ENCODE measurements around the gene CPNE4. TPM values are rescaled to one million over a fixed set of nuclear protein-coding genes. Genes with fewer than 3 reads are reported as not detected.

CPNE4 gene
- total and polyA plus RNA-seq, 2 donors from 2014 or later, result 0.79 to 1.2 TPM

- Histone ChIP-seq H3K27ac (ENCODE audit: low read depth in 2 of 2, low read length in 2 of 2) (no peak overlapping the region), H3K36me3 (ENCODE audit: control insufficient read depth in 2 of 3, insufficient read depth in 3 of 3, low read length in 3 of 3) (no peaks in the 10 kb centered on the region), H3K27me3 (ENCODE audit: control insufficient read depth, insufficient read depth, low read length) (no peaks in the 10 kb centered on the region), H3K4me3 (ENCODE audit: low read length in 3 of 3) (no peak overlapping the region), H3K4me1 (ENCODE audit: control insufficient read depth in 2 of 3, insufficient read depth in 2 of 3, low read depth in 1 of 3, low read length in 3 of 3) (no peaks in the 10 kb centered on the region), H3K9ac (ENCODE audit: low read length in 3 of 3) (no peak overlapping the region), H3K9me3 (ENCODE audit: control insufficient read depth in 2 of 3, insufficient read depth in 1 of 3, low read length in 3 of 3) (no peaks in the 10 kb centered on the region)
- intact Hi-C loops (cut with DNase I), result no loop called here
- no peak for FAIRE-seq
- DNase-seq, result no peak
- TF ChIP-seq, protein P1, sequence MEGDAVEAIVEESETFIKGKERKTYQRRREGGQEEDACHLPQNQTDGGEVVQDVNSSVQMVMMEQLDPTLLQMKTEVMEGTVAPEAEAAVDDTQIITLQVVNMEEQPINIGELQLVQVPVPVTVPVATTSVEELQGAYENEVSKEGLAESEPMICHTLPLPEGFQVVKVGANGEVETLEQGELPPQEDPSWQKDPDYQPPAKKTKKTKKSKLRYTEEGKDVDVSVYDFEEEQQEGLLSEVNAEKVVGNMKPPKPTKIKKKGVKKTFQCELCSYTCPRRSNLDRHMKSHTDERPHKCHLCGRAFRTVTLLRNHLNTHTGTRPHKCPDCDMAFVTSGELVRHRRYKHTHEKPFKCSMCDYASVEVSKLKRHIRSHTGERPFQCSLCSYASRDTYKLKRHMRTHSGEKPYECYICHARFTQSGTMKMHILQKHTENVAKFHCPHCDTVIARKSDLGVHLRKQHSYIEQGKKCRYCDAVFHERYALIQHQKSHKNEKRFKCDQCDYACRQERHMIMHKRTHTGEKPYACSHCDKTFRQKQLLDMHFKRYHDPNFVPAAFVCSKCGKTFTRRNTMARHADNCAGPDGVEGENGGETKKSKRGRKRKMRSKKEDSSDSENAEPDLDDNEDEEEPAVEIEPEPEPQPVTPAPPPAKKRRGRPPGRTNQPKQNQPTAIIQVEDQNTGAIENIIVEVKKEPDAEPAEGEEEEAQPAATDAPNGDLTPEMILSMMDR (IDR thresholded peaks at IDR 0.05; ENCODE audit: borderline replicate concordance, extremely low read depth, insufficient read depth), result no peak
These were observed 424.6 kb downstream of the CPNE4 start for GRCh38 chr3:131610174-131610573.

DNA sequence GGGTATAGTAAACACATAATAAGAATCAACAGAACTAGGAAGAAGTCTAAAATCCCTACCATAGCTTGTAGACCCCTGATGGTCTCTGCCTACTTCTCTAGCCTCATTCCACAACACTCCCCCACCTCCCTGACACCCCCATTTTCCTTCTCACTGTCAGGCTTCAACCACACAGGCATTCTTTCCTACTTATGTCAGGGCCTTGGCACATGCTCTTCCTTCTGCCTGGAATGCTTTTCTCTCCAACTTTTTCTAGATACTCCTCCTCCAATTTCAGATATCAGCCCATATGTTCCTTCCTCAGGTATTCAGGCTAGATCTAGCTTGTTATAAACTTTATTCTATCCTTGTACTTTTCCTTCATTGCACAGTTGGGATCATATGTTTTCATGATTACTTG is 426.1 kb downstream of the CPNE4 start:
- FAIRE-seq (no peak), DNase-seq (no peak)
- Histone ChIP-seq H3K4me3 (ENCODE audit: low read length in 3 of 3) (no peak overlapping the region), H3K36me3 (ENCODE audit: control insufficient read depth in 2 of 3, insufficient read depth in 3 of 3, low read length in 3 of 3) (no peaks in the 10 kb centered on the region), H3K4me1 (ENCODE audit: control insufficient read depth in 2 of 3, insufficient read depth in 2 of 3, low read depth in 1 of 3, low read length in 3 of 3) (no peaks in the 10 kb centered on the region), H3K9ac (ENCODE audit: low read length in 3 of 3) (no peak overlapping the region), H3K27ac (ENCODE audit: low read depth in 2 of 2, low read length in 2 of 2) (no peak overlapping the region), H3K27me3 (ENCODE audit: control insufficient read depth, insufficient read depth, low read length) (no peaks in the 10 kb centered on the region), H3K9me3 (ENCODE audit: control insufficient read depth in 2 of 3, insufficient read depth in 1 of 3, low read length in 3 of 3) (no peaks in the 10 kb centered on the region)
- intact Hi-C loops (cut with DNase I), result no loop called here
- TF ChIP-seq, protein P1 (IDR thresholded peaks at IDR 0.05; ENCODE audit: borderline replicate concordance, extremely low read depth, insufficient read depth), result no peak

- H3K9me3 ChIP-seq (ENCODE audit: control insufficient read depth in 2 of 3, insufficient read depth in 1 of 3, low read length in 3 of 3), result no peaks in the 10 kb centered on the region
- H3K27ac ChIP-seq (ENCODE audit: low read depth in 2 of 2, low read length in 2 of 2), result no peak overlapping the region
- no peak overlapping the region for H3K4me3 ChIP-seq (ENCODE audit: low read length in 3 of 3)
- H3K4me1 ChIP-seq (ENCODE audit: control insufficient read depth in 2 of 3, insufficient read depth in 2 of 3, low read depth in 1 of 3, low read length in 3 of 3), result no peaks in the 10 kb centered on the region
- no peak overlapping the region for H3K9ac ChIP-seq (ENCODE audit: low read length in 3 of 3)
- DNase-seq (no peak), FAIRE-seq (no peak)
- H3K27me3 ChIP-seq (ENCODE audit: control insufficient read depth, insufficient read depth, low read length), result no peaks in the 10 kb centered on the region
- intact Hi-C loops (cut with DNase I), result no loop called here
- TF ChIP-seq, protein P1 (IDR thresholded peaks at IDR 0.05; ENCODE audit: borderline replicate concordance, extremely low read depth, insufficient read depth), result no peak
- no peaks in the 10 kb centered on the region for H3K36me3 ChIP-seq (ENCODE audit: control insufficient read depth in 2 of 3, insufficient read depth in 3 of 3, low read length in 3 of 3)
These were observed 426.5 kb downstream of the CPNE4 start for GRCh38 chr3:131608296-131608695.

DNA sequence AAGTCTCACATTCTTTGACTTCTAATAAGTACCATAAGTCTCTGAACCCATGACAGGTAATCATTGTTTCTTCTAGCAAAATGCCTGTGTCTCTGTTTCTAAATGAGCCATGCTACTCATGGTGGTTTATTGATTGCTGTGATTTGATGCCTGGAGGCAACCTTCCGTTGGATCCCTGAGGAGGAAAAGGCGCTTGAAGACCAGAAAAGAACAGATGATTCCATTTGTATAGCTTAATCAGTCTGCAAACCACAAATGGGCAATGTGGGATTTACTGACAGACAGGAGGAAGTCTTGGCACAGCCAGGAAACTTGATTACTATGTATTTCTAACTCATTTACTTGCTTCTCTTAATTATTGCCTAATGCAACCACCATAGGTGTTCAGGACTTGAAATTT is 428.9 kb downstream of the CPNE4 start:
- Histone ChIP-seq H3K9ac (ENCODE audit: low read length in 3 of 3) (no peak overlapping the region), H3K36me3 (ENCODE audit: control insufficient read depth in 2 of 3, insufficient read depth in 3 of 3, low read length in 3 of 3) (no peaks in the 10 kb centered on the region), H3K4me3 (ENCODE audit: low read length in 3 of 3) (no peak overlapping the region), H3K27ac (ENCODE audit: low read depth in 2 of 2, low read length in 2 of 2) (no peak overlapping the region), H3K4me1 (ENCODE audit: control insufficient read depth in 2 of 3, insufficient read depth in 2 of 3, low read depth in 1 of 3, low read length in 3 of 3) (no peaks in the 10 kb centered on the region), H3K9me3 (ENCODE audit: control insufficient read depth in 2 of 3, insufficient read depth in 1 of 3, low read length in 3 of 3) (no peaks in the 10 kb centered on the region), H3K27me3 (ENCODE audit: control insufficient read depth, insufficient read depth, low read length) (no peaks in the 10 kb centered on the region)
- no peak for DNase-seq
- TF ChIP-seq, protein P1 (IDR thresholded peaks at IDR 0.05; ENCODE audit: borderline replicate concordance, extremely low read depth, insufficient read depth), result no peak
- intact Hi-C loops (cut with DNase I), result no loop called here
- no peak for FAIRE-seq

Data from kidney (tissue), 14 donors.